Caco-2 (cell line): Measurements from ENCODE around the gene LRRK1. TPM values are rescaled to one million over a fixed set of nuclear protein-coding genes. Genes with fewer than 3 reads are reported as not detected.

ENCODE experiments used
- BruUV-seq: library from RNA; stranded (reverse); fragments of 400-500 nt; replicated peaks from 2 replicates; lab custom pipeline; 2021; lab: Mats Ljungman, UMichigan
- CTCF ChIA-PET: fragments of 300-600 bp; sonication (Branson Sonifier 250); formaldehyde crosslinking; loops from one replicate; lab custom pipeline; 2022; ENCODE audit warnings: antibody characterized with exemption; lab: Charles Lee
- POLR2A ChIA-PET: fragments of 300-600 bp; sonication (Branson Sonifier 250); formaldehyde crosslinking; loops from one replicate; lab custom pipeline; 2022; ENCODE audit warnings: antibody characterized with exemption; lab: Charles Lee
- DNase-seq, 2 experiments: peaks; one replicate each; pipeline versions ENCODE4 v3.0.0 to v3.0.0-alpha.2; 2020 to 2022
- H3K27me3 ChIP-seq: replicated peaks from 2 replicates; pipeline ENCODE4 v1.6.0; 2011; ENCODE audit warnings: low read length; ENCODE audit not compliant: control insufficient read depth, insufficient read depth
- H3K36me3 ChIP-seq: 2 replicates; pipeline ENCODE4 v1.5.1; 2011; ENCODE audit warnings: low read length; ENCODE audit not compliant: control insufficient read depth, insufficient read depth
- H3K4me1 ChIP-seq: fragments of 250-450 bp; sonication (Bioruptor Pico); 2 replicates; pipeline ENCODE4 v1.5.1; 2020; ENCODE audit warnings: mild to moderate bottlenecking
- H3K4me3 ChIP-seq: 2 replicates; pipeline ENCODE4 v1.5.1; 2011; ENCODE audit warnings: low read depth, mild to moderate bottlenecking, control low read depth, low read length
- H3K9me3 ChIP-seq: fragments of 250-450 bp; sonication (Bioruptor Pico); 2 replicates; pipeline ENCODE4 v1.5.1; 2020; ENCODE audit warnings: mild to moderate bottlenecking, moderate library complexity
- H3K27ac Mint-ChIP-seq: one replicate; pipeline ENCODE4 v1.8.0; 2022; ENCODE audit warnings: mixed read lengths; ENCODE audit not compliant: unreplicated experiment
- H3K27me3 Mint-ChIP-seq: one replicate; pipeline ENCODE4 v1.8.0; 2022; ENCODE audit warnings: mixed read lengths; ENCODE audit not compliant: insufficient read depth, unreplicated experiment
- H3K36me3 Mint-ChIP-seq: one replicate; pipeline ENCODE4 v1.8.0; 2022; ENCODE audit warnings: mild to moderate bottlenecking, mixed read lengths; ENCODE audit not compliant: insufficient read depth, unreplicated experiment
- H3K4me1 Mint-ChIP-seq: one replicate; pipeline ENCODE4 v1.8.0; 2022; ENCODE audit warnings: low read depth, mixed read lengths; ENCODE audit not compliant: unreplicated experiment
- H3K4me3 Mint-ChIP-seq: one replicate; pipeline ENCODE4 v1.8.0; 2022; ENCODE audit warnings: mild to moderate bottlenecking, moderate library complexity, mixed read lengths; ENCODE audit not compliant: unreplicated experiment
- H3K9me3 Mint-ChIP-seq: one replicate; pipeline ENCODE4 v1.8.0; 2022; ENCODE audit warnings: mixed read lengths; ENCODE audit not compliant: unreplicated experiment
- CTCF ChIP-seq, 2 experiments: fragments of 200-600 bp in 1 of 2; IDR thresholded peaks; 1 replicate in 1 of 2; 2 replicates in 1 of 2; pipeline versions ENCODE4 v1.5.1 to v1.8.0; 2011 to 2022; ENCODE audit warnings: antibody characterized with exemption in 1 of 2, control low read depth in 1 of 2, inconsistent platforms in 1 of 2, low read depth in 1 of 2, low read length in 1 of 2, mild to moderate bottlenecking in 1 of 2, moderate library complexity in 1 of 2; ENCODE audit not compliant: insufficient read depth in 1 of 2, severe bottlenecking in 1 of 2, unreplicated experiment in 1 of 2
- intact Hi-C: fragments of 100-400 bp; cut with micrococcal nuclease; formaldehyde crosslinking; loops from one replicate; pipeline ENCODE4 v1.10.0; 2022; ENCODE audit not compliant: unreplicated experiment
- total RNA-seq: library from RNA; stranded (reverse); gene quantifications from 2 replicates; pipeline ENCODE4 v1.2.3, GENCODE V29; 2022

Gene LRRK1
- total RNA-seq, 1 experiment from 2014 or later: 12.0 TPM

- Histone ChIP-seq H3K9me3 (no peaks in the 10 kb centered on the region), H3K4me1 (peaks cover 23% of the 10 kb centered on the region), H3K4me3 (no peak overlapping the region), H3K36me3 (no peaks in the 10 kb centered on the region; the same call in 1 of the 2 replicates), H3K27me3 (no peaks in the 10 kb centered on the region)
- TF ChIP-seq CTCF (IDR thresholded peaks at IDR 0.05; ENCODE audit: insufficient read depth in 1 of 2, low read depth in 1 of 2, low read length in 1 of 2, severe bottlenecking in 1 of 2, unreplicated experiment in 1 of 2): no peak
- peaks cover 19% of the 10 kb centered on the region for H3K4me1 Mint-ChIP-seq
- H3K36me3 Mint-ChIP-seq: peaks cover 5% of the 10 kb centered on the region
- DNase-seq: no peak
- ChIA-PET POLR2A (interaction anchor here (1.2 kb wide), 1 partner anchor 67 kb away, joined by 3 read pairs; the partner anchor contains the start of gene LRRK1), CTCF (no interaction called here)
- H3K27ac Mint-ChIP-seq: peak overlapping the region; percentile 68
- H3K27me3 Mint-ChIP-seq: no peaks in the 10 kb centered on the region
- peaks cover 10% of the 10 kb centered on the region for H3K9me3 Mint-ChIP-seq
- no TSS peak for BruUV-seq
- H3K4me3 Mint-ChIP-seq: peak overlapping the region; percentile 34
- intact Hi-C loops: no loop called here
Observed at GRCh38 chr15:100985401-100985800, 66.2 kb downstream of the LRRK1 start.

GRCh38 chr15:100986158-100986896 is 67.2 kb downstream of the LRRK1 start:
- Histone ChIP-seq H3K27me3 (no peaks in the 10 kb centered on the region), H3K4me3 (no peak overlapping the region), H3K4me1 (peaks cover 23% of the 10 kb centered on the region), H3K9me3 (no peaks in the 10 kb centered on the region), H3K36me3 (no peaks in the 10 kb centered on the region; the same call in 1 of the 2 replicates)
- no peak for TF ChIP-seq CTCF (IDR thresholded peaks at IDR 0.05; ENCODE audit: insufficient read depth in 1 of 2, low read depth in 1 of 2, low read length in 1 of 2, severe bottlenecking in 1 of 2, unreplicated experiment in 1 of 2)
- Mint-ChIP-seq H3K27me3 (no peaks in the 10 kb centered on the region), H3K9me3 (peaks cover 8% of the 10 kb centered on the region), H3K4me1 (peaks cover 19% of the 10 kb centered on the region), H3K4me3 (peak overlapping the region; percentile 34), H3K27ac (peak overlapping the region; percentile 68), H3K36me3 (peaks cover 5% of the 10 kb centered on the region)
- CTCF ChIA-PET: no interaction called here
- DNase-seq: peak; percentile 58 to 73
- intact Hi-C loops: loop anchor here (1.0 kb wide), 1 partner anchor 68 kb away; no protein-coding TSS in a partner anchor
- no TSS peak for BruUV-seq
- POLR2A ChIA-PET: interaction anchor here (1.2 kb wide), 1 partner anchor 68 kb away, joined by 3 read pairs; the partner anchor contains the start of gene LRRK1

GRCh38 chr15:100987143-100987542 is 68.0 kb downstream of the LRRK1 start:
- no peak for DNase-seq
- H3K36me3 Mint-ChIP-seq: peaks cover 5% of the 10 kb centered on the region
- H3K27ac Mint-ChIP-seq: peak overlapping the region; percentile 68
- Histone ChIP-seq H3K4me3 (no peak overlapping the region), H3K36me3 (no peaks in the 10 kb centered on the region; the same call in 1 of the 2 replicates), H3K27me3 (no peaks in the 10 kb centered on the region), H3K9me3 (no peaks in the 10 kb centered on the region), H3K4me1 (peaks cover 23% of the 10 kb centered on the region)
- no TSS peak for BruUV-seq
- H3K4me1 Mint-ChIP-seq: peaks cover 19% of the 10 kb centered on the region
- H3K27me3 Mint-ChIP-seq: no peaks in the 10 kb centered on the region
- POLR2A ChIA-PET: no interaction called here
- TF ChIP-seq CTCF (IDR thresholded peaks at IDR 0.05; ENCODE audit: insufficient read depth in 1 of 2, low read depth in 1 of 2, low read length in 1 of 2, severe bottlenecking in 1 of 2, unreplicated experiment in 1 of 2): no peak
- intact Hi-C loops: no loop called here
- H3K9me3 Mint-ChIP-seq: peaks cover 8% of the 10 kb centered on the region
- CTCF ChIA-PET: no interaction called here
- peak overlapping the region; percentile 34 for H3K4me3 Mint-ChIP-seq
